SK-N-SH (cell line): ENCODE results near the gene PDE4D. TPM values are rescaled to one million over a fixed set of nuclear protein-coding genes. Genes with fewer than 3 reads are reported as not detected.

Experiments
- CTCF ChIA-PET: fragments of 300-600, 350-600 bp; formaldehyde crosslinking; extraction: SDS; loops from one replicate; lab custom pipeline; 2021; lab: Yijun Ruan, JAX
- POLR2A ChIA-PET: fragments of 350-600 bp; sonication (Branson Sonifier 250); formaldehyde crosslinking; extraction: SDS; loops from one replicate; lab custom pipeline; 2020; ENCODE audit warnings: antibody characterized with exemption, inconsistent platforms; lab: Yijun Ruan, JAX
- DNase-seq: peaks from one replicate; pipeline ENCODE4 v3.0.0; 2012
- H2AFZ ChIP-seq: fragments of 200-600 bp; sonication (generic); 2 replicates; pipeline ENCODE4 v1.8.1; 2016; ENCODE audit warnings: antibody characterized with exemption, mild to moderate bottlenecking, low read depth
- H3F3A ChIP-seq: fragments of 200-600 bp; sonication (generic); replicated peaks from 2 replicates; pipeline ENCODE3; 2016; ENCODE audit warnings: antibody characterized with exemption, mild to moderate bottlenecking; ENCODE audit not compliant: insufficient read depth
- H3K27ac ChIP-seq, 2 experiments: fragments of 200-500 bp in 1 of 2; fragments of 200-600 bp in 1 of 2; sonication (Bioruptor generic) in 1 of 2; sonication (generic), shearing (Covaris generic) in 1 of 2; 2 replicates each; pipeline versions ENCODE4 v1.5.1 to v1.6.1; 2014 to 2016; ENCODE audit warnings: low read depth in 2 of 2, inconsistent platforms in 1 of 2, low read length in 1 of 2, mild to moderate bottlenecking in 1 of 2, mixed read lengths in 1 of 2
- H3K27me3 ChIP-seq: fragments of 200-600 bp; sonication (generic), shearing (Covaris generic); 2 replicates; pipeline ENCODE4 v1.6.1; 2016; ENCODE audit warnings: mixed run types; ENCODE audit not compliant: insufficient read depth
- H3K36me3 ChIP-seq, 2 experiments: fragments of 200-500 bp in 1 of 2; fragments of 200-600 bp in 1 of 2; sonication (Bioruptor generic) in 1 of 2; sonication (generic) in 1 of 2; replicated peaks in 1 of 2; 2 replicates each; pipeline versions ENCODE3 to v1.5.1; 2014 to 2016; ENCODE audit warnings: low read length in 1 of 2, mild to moderate bottlenecking in 1 of 2; ENCODE audit not compliant: insufficient read depth in 2 of 2, control insufficient read depth in 1 of 2
- H3K4me1 ChIP-seq, 2 experiments: fragments of 200-500 bp in 1 of 2; fragments of 200-600 bp in 1 of 2; sonication (Bioruptor generic) in 1 of 2; sonication (generic), shearing (Covaris generic) in 1 of 2; 2 replicates each; pipeline versions ENCODE4 v1.5.1 to v1.6.1; 2014 to 2016; ENCODE audit warnings: low read depth in 1 of 2, low read length in 1 of 2, mixed run types in 1 of 2; ENCODE audit not compliant: insufficient read depth in 2 of 2, control insufficient read depth in 1 of 2
- H3K4me2 ChIP-seq: fragments of 200-600 bp; sonication (generic), shearing (Covaris generic); 2 replicates; pipeline ENCODE4 v1.6.1; 2017; ENCODE audit warnings: mixed run types
- H3K4me3 ChIP-seq, 2 experiments: fragments of 200-500 bp in 1 of 2; fragments of 200-600 bp in 1 of 2; sonication (Bioruptor generic) in 1 of 2; sonication (generic), shearing (Covaris generic) in 1 of 2; 2 replicates each; pipeline versions ENCODE4 v1.5.1 to v1.8.1; 2014 to 2016; ENCODE audit warnings: low read depth in 2 of 2, inconsistent platforms in 1 of 2, low read length in 1 of 2, mild to moderate bottlenecking in 1 of 2, mixed read lengths in 1 of 2, moderate library complexity in 1 of 2
- H3K79me2 ChIP-seq: fragments of 200-600 bp; sonication (generic); 2 replicates; pipeline ENCODE4 v1.8.1; 2017; ENCODE audit warnings: mild to moderate bottlenecking; ENCODE audit not compliant: insufficient read depth
- H3K9ac ChIP-seq: fragments of 200-600 bp; sonication (generic); 2 replicates; pipeline ENCODE4 v1.6.1; 2017; ENCODE audit warnings: mixed run types
- H3K9me2 ChIP-seq: fragments of 200-600 bp; sonication (generic); 2 replicates; pipeline ENCODE4 v1.6.1; 2017; ENCODE audit warnings: mixed run types
- H3K9me3 ChIP-seq: fragments of 200-600 bp; sonication (generic); 2 replicates; pipeline ENCODE4 v1.6.1; 2017; ENCODE audit warnings: mixed run types, mild to moderate bottlenecking, moderate library complexity
- H4K20me1 ChIP-seq: fragments of 200-600 bp; sonication (generic); 2 replicates; pipeline ENCODE4 v1.6.1; 2017; ENCODE audit warnings: mild to moderate bottlenecking, mixed run types; ENCODE audit not compliant: insufficient read depth
- CHD2 ChIP-seq: fragments of 150-350 bp; IDR thresholded peaks from 2 replicates; pipeline ENCODE4 v1.6.1; 2018; ENCODE audit warnings: low read length; ENCODE audit not compliant: partially characterized antibody
- ELF1 ChIP-seq: IDR thresholded peaks from 2 replicates; pipeline ENCODE4 v1.4.0; 2012
- EP300 ChIP-seq, 2 experiments: IDR thresholded peaks; 2 replicates each; pipeline versions ENCODE4 v1.4.0 to v1.6.1; 2012; ENCODE audit warnings: borderline replicate concordance in 1 of 2, low read depth in 1 of 2, low read length in 1 of 2
- FOXJ3 ChIP-seq: sonication (generic); formaldehyde crosslinking; IDR thresholded peaks from 2 replicates; pipeline ENCODE4 v1.5.1; 2020; ENCODE audit warnings: mild to moderate bottlenecking, missing genetic modification reagents
- FOXM1 ChIP-seq: IDR thresholded peaks from 2 replicates; pipeline ENCODE4 v1.4.0; 2012; ENCODE audit warnings: low read depth, mild to moderate bottlenecking
- GATA2 ChIP-seq: sonication (generic); formaldehyde crosslinking; IDR thresholded peaks from 2 replicates; pipeline ENCODE4 v1.5.0; 2020; ENCODE audit warnings: mild to moderate bottlenecking, missing genetic modification reagents
- JUND ChIP-seq: IDR thresholded peaks from 2 replicates; pipeline ENCODE4 v1.4.0; 2012
- MXI1 ChIP-seq: IDR thresholded peaks from 2 replicates; pipeline ENCODE4 v1.6.1; 2012; ENCODE audit warnings: mild to moderate bottlenecking, low read depth, low read length, improper control_type of control experiment
- NFIC ChIP-seq: IDR thresholded peaks from 2 replicates; pipeline ENCODE4 v1.4.0; 2012; ENCODE audit warnings: borderline replicate concordance
- NRF1 ChIP-seq: IDR thresholded peaks from 2 replicates; pipeline ENCODE4 v1.6.1; 2012; ENCODE audit warnings: low read depth, mild to moderate bottlenecking, low read length
- POLR2AphosphoS5 ChIP-seq: IDR thresholded peaks from 2 replicates; pipeline ENCODE4 v1.6.1; 2012; ENCODE audit warnings: low read depth, low read length
- RCOR1 ChIP-seq: fragments of 150-350 bp; IDR thresholded peaks from 2 replicates; pipeline ENCODE4 v1.6.1; 2017; ENCODE audit warnings: antibody characterized with exemption, low read length
- SIN3A ChIP-seq: IDR thresholded peaks from 2 replicates; pipeline ENCODE4 v1.6.1; 2012; ENCODE audit warnings: low read depth, mild to moderate bottlenecking, low read length, moderate library complexity, borderline replicate concordance
- SMC3 ChIP-seq: IDR thresholded peaks from 2 replicates; pipeline ENCODE4 v1.6.1; 2012; ENCODE audit warnings: low read depth, low read length, improper control_type of control experiment
- TCF12 ChIP-seq: IDR thresholded peaks from 2 replicates; pipeline ENCODE4 v1.4.0; 2012
- TEAD4 ChIP-seq: IDR thresholded peaks from 2 replicates; pipeline ENCODE4 v1.4.0; 2012; ENCODE audit warnings: mild to moderate bottlenecking, borderline replicate concordance; ENCODE audit not compliant: insufficient read depth
- YY1 ChIP-seq: IDR thresholded peaks from 2 replicates; pipeline ENCODE4 v1.4.0; 2012; ENCODE audit warnings: low read depth, mild to moderate bottlenecking
- WGBS: methylation state at CpG from one replicate; pipeline ENCODE4 v1.1.6; 2017; ENCODE audit warnings: low lambda C conversion rate; 5-methylcytosine and 5-hydroxymethylcytosine counted together
- polyA plus RNA-seq, 3 experiments: library from polyadenylated mRNA; depleted of rRNA; stranded (reverse); fragments of >200 nt; gene quantifications; 2 replicates each; pipeline ENCODE4 v1.2.3, GENCODE V29; 2012
- TF ChIP-seq, protein P1 (sequence below): IDR thresholded peaks from 2 replicates; pipeline ENCODE4 v1.4.0; 2012; ENCODE audit warnings: low read depth
- TF ChIP-seq, protein P2 (sequence below): fragments of 200-600 bp; sonication (generic); IDR thresholded peaks from 2 replicates; pipeline ENCODE4 v1.6.1; 2017; ENCODE audit warnings: antibody characterized with exemption, mild to moderate bottlenecking, moderate library complexity
- TF ChIP-seq, protein P3 (sequence below): IDR thresholded peaks from 2 replicates; pipeline ENCODE4 v1.4.0; 2012; ENCODE audit warnings: low read depth, borderline replicate concordance
- TF ChIP-seq, protein P4 (sequence below): fragments of 150-350 bp; IDR thresholded peaks from 2 replicates; pipeline ENCODE4 v1.6.1; 2017; ENCODE audit warnings: antibody characterized with exemption, low read length, low read depth, borderline replicate concordance

Gene PDE4D
- polyA plus RNA-seq, 1 of the 3 experiments (the other 2 are of a cell fraction) = 2.4 TPM

DNA sequence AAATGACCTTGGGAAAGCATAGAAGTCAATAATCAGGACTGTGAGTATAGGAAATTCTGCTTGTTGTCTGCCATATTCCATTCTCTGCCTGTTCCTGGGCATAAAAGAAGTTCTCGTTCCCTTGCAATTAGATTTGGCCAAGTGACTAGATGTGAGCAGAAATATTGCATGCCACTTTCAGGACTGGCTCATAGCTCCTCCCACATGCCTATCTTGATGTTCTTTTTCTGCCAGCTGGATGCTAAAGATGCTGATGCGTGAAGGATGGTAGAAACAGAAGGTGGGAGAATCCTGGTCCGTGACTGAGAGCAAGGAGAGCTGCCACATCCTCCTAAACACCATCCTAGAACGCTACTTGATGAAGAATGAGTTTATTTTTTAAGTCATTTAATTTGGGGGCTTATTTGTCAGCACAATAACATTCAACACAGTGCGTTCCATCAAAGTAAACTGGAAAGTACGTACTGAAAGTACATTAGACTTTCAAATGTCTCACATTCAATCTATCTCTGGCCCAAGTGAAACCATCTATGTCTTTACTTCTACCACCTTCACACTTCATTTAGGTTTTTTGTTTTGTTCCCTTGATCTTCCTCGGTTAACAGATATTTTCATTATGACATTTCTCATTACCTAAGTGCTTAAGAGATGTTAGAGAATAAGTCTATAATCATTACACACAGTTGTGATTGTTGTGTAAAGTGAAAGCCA lies 662.1 kb downstream of the PDE4D start:
- no peak overlapping the region for H2AFZ ChIP-seq
- no peaks in the 10 kb centered on the region for H3K79me2 ChIP-seq
- no peaks in the 10 kb centered on the region for H3K9me2 ChIP-seq
- no peak overlapping the region for H3K27ac ChIP-seq
- DNase-seq = no peak
- no peaks in the 10 kb centered on the region for H3K27me3 ChIP-seq
- no peaks in the 10 kb centered on the region for H3K4me1 ChIP-seq
- H3K9me3 ChIP-seq = no peaks in the 10 kb centered on the region
- ChIA-PET POLR2A (no interaction called here), CTCF (no interaction called here)
- no peaks in the 10 kb centered on the region for H4K20me1 ChIP-seq
- no peaks in the 10 kb centered on the region for H3K36me3 ChIP-seq
- no peak overlapping the region for H3K4me2 ChIP-seq
- no peak for TF ChIP-seq SMC3
- no peak for TF ChIP-seq YY1
- TF ChIP-seq, protein P1, sequence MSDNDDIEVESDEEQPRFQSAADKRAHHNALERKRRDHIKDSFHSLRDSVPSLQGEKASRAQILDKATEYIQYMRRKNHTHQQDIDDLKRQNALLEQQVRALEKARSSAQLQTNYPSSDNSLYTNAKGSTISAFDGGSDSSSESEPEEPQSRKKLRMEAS = no peak
- no peak for TF ChIP-seq NFIC
- TF ChIP-seq ELF1 = no peak
- TF ChIP-seq, protein P2, sequence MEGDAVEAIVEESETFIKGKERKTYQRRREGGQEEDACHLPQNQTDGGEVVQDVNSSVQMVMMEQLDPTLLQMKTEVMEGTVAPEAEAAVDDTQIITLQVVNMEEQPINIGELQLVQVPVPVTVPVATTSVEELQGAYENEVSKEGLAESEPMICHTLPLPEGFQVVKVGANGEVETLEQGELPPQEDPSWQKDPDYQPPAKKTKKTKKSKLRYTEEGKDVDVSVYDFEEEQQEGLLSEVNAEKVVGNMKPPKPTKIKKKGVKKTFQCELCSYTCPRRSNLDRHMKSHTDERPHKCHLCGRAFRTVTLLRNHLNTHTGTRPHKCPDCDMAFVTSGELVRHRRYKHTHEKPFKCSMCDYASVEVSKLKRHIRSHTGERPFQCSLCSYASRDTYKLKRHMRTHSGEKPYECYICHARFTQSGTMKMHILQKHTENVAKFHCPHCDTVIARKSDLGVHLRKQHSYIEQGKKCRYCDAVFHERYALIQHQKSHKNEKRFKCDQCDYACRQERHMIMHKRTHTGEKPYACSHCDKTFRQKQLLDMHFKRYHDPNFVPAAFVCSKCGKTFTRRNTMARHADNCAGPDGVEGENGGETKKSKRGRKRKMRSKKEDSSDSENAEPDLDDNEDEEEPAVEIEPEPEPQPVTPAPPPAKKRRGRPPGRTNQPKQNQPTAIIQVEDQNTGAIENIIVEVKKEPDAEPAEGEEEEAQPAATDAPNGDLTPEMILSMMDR = no peak
- TF ChIP-seq, protein P3, sequence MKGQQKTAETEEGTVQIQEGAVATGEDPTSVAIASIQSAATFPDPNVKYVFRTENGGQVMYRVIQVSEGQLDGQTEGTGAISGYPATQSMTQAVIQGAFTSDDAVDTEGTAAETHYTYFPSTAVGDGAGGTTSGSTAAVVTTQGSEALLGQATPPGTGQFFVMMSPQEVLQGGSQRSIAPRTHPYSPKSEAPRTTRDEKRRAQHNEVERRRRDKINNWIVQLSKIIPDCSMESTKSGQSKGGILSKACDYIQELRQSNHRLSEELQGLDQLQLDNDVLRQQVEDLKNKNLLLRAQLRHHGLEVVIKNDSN = no peak
- TF ChIP-seq TCF12 = no peak
- no peak for TF ChIP-seq MXI1
- TF ChIP-seq RCOR1 = no peak
- TF ChIP-seq GATA2 (CRISPR knock-in tag) = no peak
- TF ChIP-seq, all 33 proteins: peak for 0
- Histone ChIP-seq H3K4me3 (no peak overlapping the region), H3F3A (no peaks in the 10 kb centered on the region), H3K9ac (no peak overlapping the region)
- 92% methylated on average over 7 of the region's 7 CpGs for WGBS

DNA sequence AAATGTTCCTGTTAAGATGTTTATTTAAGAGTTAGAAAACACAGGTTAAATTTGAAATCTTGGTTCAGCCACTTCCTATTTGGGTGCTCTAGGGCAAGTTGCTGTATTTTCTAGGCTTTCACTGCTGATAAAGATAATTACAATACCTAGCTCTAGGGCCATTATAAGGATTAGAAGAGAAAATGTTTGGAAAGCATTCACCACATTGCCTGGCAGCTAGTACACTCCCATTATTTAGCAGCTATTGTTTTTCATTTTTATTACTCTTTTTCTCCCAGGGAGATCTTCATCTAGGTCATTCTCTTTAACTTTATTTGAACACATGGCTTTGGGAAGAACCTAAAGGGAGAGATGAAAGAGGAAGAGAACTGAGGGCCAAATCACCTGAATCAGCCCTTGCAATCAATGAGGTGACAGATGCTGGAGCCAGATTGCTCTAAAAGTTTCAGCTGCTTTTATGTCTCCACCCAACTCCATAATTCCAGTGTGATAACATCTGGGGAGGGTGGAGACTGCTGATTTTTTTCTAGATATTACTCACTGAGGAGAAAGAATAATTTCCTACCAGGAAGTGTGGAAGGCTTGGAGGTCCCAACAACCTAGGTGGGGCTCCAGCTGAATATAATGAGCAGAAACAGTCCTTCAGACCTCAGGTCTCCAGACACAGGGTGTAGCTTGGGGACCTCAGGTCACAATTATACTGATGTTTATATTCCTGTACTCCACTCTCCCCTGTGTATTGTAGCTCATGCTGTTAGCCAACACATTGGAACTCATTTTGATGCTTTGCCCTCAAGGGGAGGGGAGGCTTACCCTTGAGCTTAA lies 670.6 kb downstream of the PDE4D start:
- CTCF ChIA-PET = interaction anchor here (1.1 to 5.2 kb wide), 6 partner anchors 14 to 577 kb away, joined by 3 to 43 read pairs (median 6); no protein-coding TSS in a partner anchor
- Histone ChIP-seq H3K9ac (no peak overlapping the region), H3K36me3 (no peaks in the 10 kb centered on the region), H3K9me3 (no peaks in the 10 kb centered on the region), H4K20me1 (no peaks in the 10 kb centered on the region)
- TF ChIP-seq GATA2 (CRISPR knock-in tag) (no peak), EP300 (IDR thresholded peaks at IDR 0.05; ENCODE audit: borderline replicate concordance in 1 of 2, low read depth in 1 of 2, low read length in 1 of 2) (no peak), FOXJ3 (no peak), JUND (no peak), TEAD4 (no peak), NRF1 (no peak), TCF12 (no peak), FOXM1 (no peak), SIN3A (no peak), CHD2 (no peak), POLR2AphosphoS5 (no peak)
- TF ChIP-seq, protein P1 = no peak
- TF ChIP-seq, protein P3 = no peak
- TF ChIP-seq, protein P4, sequence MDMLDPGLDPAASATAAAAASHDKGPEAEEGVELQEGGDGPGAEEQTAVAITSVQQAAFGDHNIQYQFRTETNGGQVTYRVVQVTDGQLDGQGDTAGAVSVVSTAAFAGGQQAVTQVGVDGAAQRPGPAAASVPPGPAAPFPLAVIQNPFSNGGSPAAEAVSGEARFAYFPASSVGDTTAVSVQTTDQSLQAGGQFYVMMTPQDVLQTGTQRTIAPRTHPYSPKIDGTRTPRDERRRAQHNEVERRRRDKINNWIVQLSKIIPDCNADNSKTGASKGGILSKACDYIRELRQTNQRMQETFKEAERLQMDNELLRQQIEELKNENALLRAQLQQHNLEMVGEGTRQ = no peak
- TF ChIP-seq, all 33 proteins: peak for 0
- H3K4me3 ChIP-seq = no peak overlapping the region
- no peaks in the 10 kb centered on the region for H3F3A ChIP-seq
- POLR2A ChIA-PET = no interaction called here
- DNase-seq = no peak
- no peak overlapping the region for H3K4me2 ChIP-seq
- H2AFZ ChIP-seq = no peak overlapping the region
- no peaks in the 10 kb centered on the region for H3K9me2 ChIP-seq
- no peak overlapping the region for H3K27ac ChIP-seq
- H3K4me1 ChIP-seq = peaks cover 0 to 5% of the 10 kb centered on the region in 2 experiments; a peak in 2 of 4 replicates
- no peaks in the 10 kb centered on the region for H3K79me2 ChIP-seq
- H3K27me3 ChIP-seq = no peaks in the 10 kb centered on the region
